Measurements from ENCODE around the gene C18orf63.

GRCh38 chr18:74315464-74316256 lies at the start of gene C18orf63:
- TF ChIP-seq EZH2phosphoT487 (IDR thresholded peaks at IDR 0.05; ENCODE audit: borderline replicate concordance, low read depth, low read length) (no peak), CTCF (conservative IDR thresholded peaks at IDR 0.05; ENCODE audit: low read length) (no peak)

Measured in OCI-LY7 (cell line).